ENCODE measurements around the gene XYLT1. TPM values are rescaled to one million over a fixed set of nuclear protein-coding genes. Genes with fewer than 3 reads are reported as not detected.

The XYLT1 gene
- total RNA-seq, 5 donors from 2014 or later (not counting 1 experiment from before 2014, with no cell fraction given): 25.8 to 70.6 (median 57.8) TPM

DNA sequence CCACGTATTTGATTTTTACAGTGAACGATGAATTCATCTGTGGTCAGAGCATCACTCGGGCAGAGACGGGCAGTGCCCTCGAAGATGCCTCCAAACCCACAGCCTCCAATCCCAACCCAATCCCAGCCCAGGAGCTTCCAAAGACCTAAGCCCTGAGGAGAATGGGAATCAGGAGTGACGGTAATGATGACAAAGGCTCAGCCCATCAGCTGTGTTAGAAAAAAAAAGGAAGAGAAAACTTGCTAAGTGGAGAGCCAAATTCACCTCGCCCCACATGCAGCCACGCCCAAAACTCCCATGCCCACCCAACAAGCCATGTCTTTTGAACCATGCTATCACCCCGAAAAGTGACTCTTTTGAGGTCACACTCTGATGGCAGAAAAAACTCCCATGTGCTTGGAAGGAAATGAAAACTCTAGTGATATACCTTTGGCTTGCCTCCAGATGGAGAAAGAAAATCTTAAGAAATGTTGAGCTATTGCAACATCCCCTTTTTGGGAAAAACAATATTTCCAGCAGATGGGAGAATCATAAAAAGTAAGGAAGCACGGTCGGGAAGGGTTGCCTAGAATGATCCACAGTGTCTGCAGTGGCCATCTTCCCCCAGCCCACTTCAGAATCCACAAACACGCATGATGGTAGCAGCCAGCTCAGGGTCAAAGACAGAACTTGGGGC lies 37.7 kb downstream of the XYLT1 start:
- no peak overlapping the region for H3K27ac ChIP-seq (ENCODE audit: low read length)

DNA sequence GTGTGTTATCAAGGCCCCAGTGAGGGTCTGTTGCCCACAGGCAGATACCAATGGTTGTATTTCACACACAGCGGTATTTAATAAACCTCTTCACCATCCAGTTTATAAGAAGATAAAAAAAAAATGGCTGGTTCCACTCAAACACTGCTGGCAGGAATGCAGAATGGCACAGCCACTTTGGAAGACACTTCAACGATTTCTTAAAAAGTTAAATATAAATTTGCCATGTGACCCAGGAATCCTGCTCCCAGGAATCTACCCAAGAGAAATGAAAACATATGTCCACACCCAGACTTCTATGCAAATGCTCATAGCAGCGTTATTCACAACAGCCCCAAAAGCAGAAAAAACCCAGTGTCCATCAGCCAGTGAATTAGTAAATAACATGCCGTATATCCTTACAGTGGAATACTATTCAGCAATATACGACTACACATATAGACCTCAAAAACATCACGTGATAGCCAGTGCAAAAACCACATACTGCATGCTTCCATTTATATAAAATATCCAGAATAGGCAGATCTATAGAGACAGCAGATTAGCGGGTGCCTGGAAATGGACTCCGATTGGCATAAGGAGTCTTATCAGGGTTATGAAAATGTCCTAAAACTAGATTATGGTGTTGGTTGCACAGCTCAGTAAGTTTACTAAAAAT lies 38.7 kb downstream of the XYLT1 start:
- CTCF ChIA-PET: no interaction called here
- Mint-ChIP-seq H3K27me3 (no peaks in the 10 kb centered on the region), H3K36me3 (peaks cover 41% of the 10 kb centered on the region), H3K27ac (no peak overlapping the region), H3K4me3 (no peak overlapping the region), H3K4me1 (peaks cover 24 to 44% (median 26%) of the 10 kb centered on the region in 3 donors), H3K9me3 (no peaks in the 10 kb centered on the region)
- no peak overlapping the region for H3K27ac ChIP-seq (ENCODE audit: low read length)
- POLR2A ChIA-PET: interaction anchor here in 1 of 2 donors (0.6 kb wide), 1 partner anchor 17 kb away, joined by 3 read pairs; no protein-coding TSS in a partner anchor
- H3K4me1 ChIP-seq (ENCODE audit: control insufficient read depth in 1 of 2, extremely low read depth in 1 of 2, insufficient read depth in 2 of 2, low read length in 2 of 2): no peaks in the 10 kb centered on the region
- ATAC-seq (replicated peaks in 1 of 4) (no peak), DNase-seq (no peak)
- peaks cover 0 to 7% of the 10 kb centered on the region in 2 donors for H3K36me3 ChIP-seq (ENCODE audit: control insufficient read depth in 2 of 2, extremely low read depth in 1 of 2, insufficient read depth in 1 of 2, low read length in 1 of 2)
- no peak overlapping the region for H3K4me3 ChIP-seq (ENCODE audit: control insufficient read depth in 1 of 2, extremely low read depth in 1 of 2, low read length in 1 of 2)
- no peaks in the 10 kb centered on the region for H3K9me3 ChIP-seq
- H3K27me3 ChIP-seq (replicated peaks in 1 of 2; ENCODE audit: control insufficient read depth in 2 of 2, extremely low read depth in 1 of 2, insufficient read depth in 2 of 2, low read length in 1 of 2): no peaks in the 10 kb centered on the region
- 100% methylated on average over 3 of the region's 8 CpGs for WGBS (ENCODE audit: insufficient coverage)

More for the DNA sequence above, 37.7 kb downstream of the XYLT1 start:
- H3K4me1 Mint-ChIP-seq: peaks cover 27 to 53% (median 30%) of the 10 kb centered on the region in 3 donors
- Histone ChIP-seq H3K4me1 (ENCODE audit: control insufficient read depth in 1 of 2, extremely low read depth in 1 of 2, insufficient read depth in 2 of 2, low read length in 2 of 2) (no peaks in the 10 kb centered on the region), H3K4me3 (ENCODE audit: control insufficient read depth in 1 of 2, extremely low read depth in 1 of 2, low read length in 1 of 2) (no peak overlapping the region), H3K36me3 (ENCODE audit: control insufficient read depth in 2 of 2, extremely low read depth in 1 of 2, insufficient read depth in 1 of 2, low read length in 1 of 2) (peaks cover 0 to 6% of the 10 kb centered on the region in 2 donors), H3K9me3 (no peaks in the 10 kb centered on the region), H3K27me3 (replicated peaks in 1 of 2; ENCODE audit: control insufficient read depth in 2 of 2, extremely low read depth in 1 of 2, insufficient read depth in 2 of 2, low read length in 1 of 2) (no peaks in the 10 kb centered on the region)
- ATAC-seq (replicated peaks in 1 of 4): no peak
- H3K27ac Mint-ChIP-seq: no peak overlapping the region
- WGBS (ENCODE audit: insufficient coverage): 97% methylated on average over 4 of the region's 12 CpGs
- H3K4me3 Mint-ChIP-seq: no peak overlapping the region
- ChIA-PET POLR2A (no interaction called here), CTCF (no interaction called here)
- H3K9me3 Mint-ChIP-seq: no peaks in the 10 kb centered on the region
- DNase-seq: no peak
- no peaks in the 10 kb centered on the region for H3K27me3 Mint-ChIP-seq
- H3K36me3 Mint-ChIP-seq: peaks cover 37% of the 10 kb centered on the region

DNA sequence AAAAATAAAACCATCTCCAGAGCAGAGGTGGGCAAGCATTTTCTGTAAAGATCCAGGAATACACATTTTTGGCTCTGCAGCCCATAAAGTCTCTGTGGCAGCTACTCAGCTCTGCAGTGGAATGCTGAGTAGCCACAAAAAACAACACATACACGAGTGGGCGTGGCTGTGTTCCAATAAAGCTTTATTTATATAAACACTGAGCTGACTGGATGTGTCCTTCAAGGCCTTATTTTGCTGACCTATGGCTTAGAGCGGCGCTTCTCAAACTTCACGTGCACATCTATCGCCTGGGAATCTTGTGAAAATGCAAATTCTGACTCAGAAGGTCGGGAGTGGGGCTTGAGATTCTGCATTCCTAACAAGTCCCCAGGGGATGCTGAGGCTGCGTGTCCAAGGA lies 39.7 kb downstream of the XYLT1 start:
- Mint-ChIP-seq H3K36me3 (peaks cover 37% of the 10 kb centered on the region), H3K27me3 (no peaks in the 10 kb centered on the region), H3K9me3 (no peaks in the 10 kb centered on the region), H3K27ac (no peak overlapping the region), H3K4me1 (peaks cover 22 to 40% (median 23%) of the 10 kb centered on the region in 3 donors), H3K4me3 (no peak overlapping the region)
- Histone ChIP-seq H3K27me3 (replicated peaks in 1 of 2; ENCODE audit: control insufficient read depth in 2 of 2, extremely low read depth in 1 of 2, insufficient read depth in 2 of 2, low read length in 1 of 2) (no peaks in the 10 kb centered on the region), H3K4me3 (ENCODE audit: control insufficient read depth in 1 of 2, extremely low read depth in 1 of 2, low read length in 1 of 2) (no peak overlapping the region), H3K36me3 (ENCODE audit: control insufficient read depth in 2 of 2, extremely low read depth in 1 of 2, insufficient read depth in 1 of 2, low read length in 1 of 2) (peaks cover 0 to 7% of the 10 kb centered on the region in 2 donors), H3K4me1 (ENCODE audit: control insufficient read depth in 1 of 2, extremely low read depth in 1 of 2, insufficient read depth in 2 of 2, low read length in 2 of 2) (no peaks in the 10 kb centered on the region), H3K9me3 (no peaks in the 10 kb centered on the region), H3K27ac (ENCODE audit: low read length) (no peak overlapping the region)
- CTCF ChIA-PET: interaction anchor here in 1 of 2 donors (1.1 kb wide), 1 partner anchor 15 kb away, joined by 3 read pairs; no protein-coding TSS in a partner anchor
- DNase-seq: no peak
- WGBS (ENCODE audit: insufficient coverage): 93% methylated on average over 3 of the region's 8 CpGs
- POLR2A ChIA-PET: no interaction called here
- ATAC-seq (replicated peaks in 1 of 4): no peak

DNA sequence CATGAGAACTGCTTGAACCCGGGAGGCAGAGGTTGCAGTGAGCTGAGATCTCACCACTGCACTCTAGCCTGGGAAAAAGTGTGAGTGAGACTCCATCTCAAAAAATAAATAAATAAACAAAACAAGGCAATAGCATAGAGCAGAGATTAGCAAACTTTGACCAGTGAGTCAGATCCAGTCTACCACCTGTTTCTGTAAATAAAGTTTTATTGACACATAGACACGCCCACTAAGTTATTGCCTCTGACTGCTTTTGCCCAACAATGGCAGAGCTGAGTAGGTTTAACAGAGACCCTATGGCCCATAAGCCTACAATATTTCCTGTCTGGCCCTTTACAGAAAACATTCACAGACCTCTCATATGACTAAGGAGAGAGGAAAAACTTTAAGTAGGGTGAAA lies 44.3 kb downstream of the XYLT1 start:
- Mint-ChIP-seq H3K27ac (no peak overlapping the region), H3K9me3 (no peaks in the 10 kb centered on the region), H3K4me3 (no peak overlapping the region), H3K27me3 (no peaks in the 10 kb centered on the region), H3K36me3 (peaks cover 22% of the 10 kb centered on the region), H3K4me1 (peaks cover 22 to 33% (median 32%) of the 10 kb centered on the region in 3 donors)
- H3K36me3 ChIP-seq (ENCODE audit: control insufficient read depth in 2 of 2, extremely low read depth in 1 of 2, insufficient read depth in 1 of 2, low read length in 1 of 2): peaks cover 0 to 7% of the 10 kb centered on the region in 2 donors
- H3K4me1 ChIP-seq (ENCODE audit: control insufficient read depth in 1 of 2, extremely low read depth in 1 of 2, insufficient read depth in 2 of 2, low read length in 2 of 2): peaks cover 0 to 4% of the 10 kb centered on the region in 2 experiments
- POLR2A ChIA-PET: interaction anchor here in 1 of 2 donors (0.6 kb wide), 1 partner anchor 9 kb away, joined by 3 read pairs; no protein-coding TSS in a partner anchor
- CTCF ChIA-PET: no interaction called here
- DNase-seq (no peak), ATAC-seq (replicated peaks in 1 of 4) (no peak)
- H3K4me3 ChIP-seq (ENCODE audit: control insufficient read depth in 1 of 2, extremely low read depth in 1 of 2, low read length in 1 of 2): no peak overlapping the region
- no peak overlapping the region for H3K27ac ChIP-seq (ENCODE audit: low read length)
- no peaks in the 10 kb centered on the region for H3K9me3 ChIP-seq
- no peaks in the 10 kb centered on the region for H3K27me3 ChIP-seq (replicated peaks in 1 of 2; ENCODE audit: control insufficient read depth in 2 of 2, extremely low read depth in 1 of 2, insufficient read depth in 2 of 2, low read length in 1 of 2)
- no CpG with 5 or more reads among the region's 2 CpGs for WGBS (ENCODE audit: insufficient coverage)

DNA sequence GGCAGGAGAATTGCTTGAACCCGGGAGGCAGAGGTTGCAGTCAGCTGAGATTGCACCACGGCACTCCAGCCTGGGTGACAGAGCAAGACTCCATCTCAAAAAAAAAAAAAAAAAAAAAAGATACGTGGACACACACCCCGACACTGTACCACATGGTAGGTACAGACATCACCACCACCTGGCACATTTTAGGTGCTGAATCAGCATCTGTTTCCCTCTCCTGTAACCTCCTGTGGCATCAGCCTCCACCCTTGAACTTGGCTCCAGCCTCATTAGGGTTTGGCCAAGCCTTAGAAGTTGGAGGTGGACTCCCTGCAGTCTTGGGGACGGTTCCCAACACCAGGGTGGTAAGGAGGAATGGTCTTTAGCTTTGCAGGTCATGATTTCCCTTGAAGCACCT lies 46.0 kb downstream of the XYLT1 start:
- no peak overlapping the region for H3K4me3 Mint-ChIP-seq
- H3K9me3 Mint-ChIP-seq: no peaks in the 10 kb centered on the region
- Histone ChIP-seq H3K27ac (ENCODE audit: low read length) (no peak overlapping the region), H3K4me1 (ENCODE audit: control insufficient read depth in 1 of 2, extremely low read depth in 1 of 2, insufficient read depth in 2 of 2, low read length in 2 of 2) (peaks cover 0 to 4% of the 10 kb centered on the region in 2 experiments), H3K4me3 (ENCODE audit: control insufficient read depth in 1 of 2, extremely low read depth in 1 of 2, low read length in 1 of 2) (no peak overlapping the region), H3K9me3 (no peaks in the 10 kb centered on the region), H3K27me3 (replicated peaks in 1 of 2; ENCODE audit: control insufficient read depth in 2 of 2, extremely low read depth in 1 of 2, insufficient read depth in 2 of 2, low read length in 1 of 2) (no peaks in the 10 kb centered on the region), H3K36me3 (ENCODE audit: control insufficient read depth in 2 of 2, extremely low read depth in 1 of 2, insufficient read depth in 1 of 2, low read length in 1 of 2) (peaks cover 0 to 7% of the 10 kb centered on the region in 2 donors)
- POLR2A ChIA-PET: no interaction called here
- peaks cover 22% of the 10 kb centered on the region for H3K36me3 Mint-ChIP-seq
- WGBS (ENCODE audit: insufficient coverage): no CpG with 5 or more reads among the region's 5 CpGs
- CTCF ChIA-PET: no interaction called here
- DNase-seq: no peak
- H3K27me3 Mint-ChIP-seq: no peaks in the 10 kb centered on the region
- H3K27ac Mint-ChIP-seq: no peak overlapping the region
- no peak for ATAC-seq (replicated peaks in 1 of 4)
- H3K4me1 Mint-ChIP-seq: peaks cover 22 to 35% (median 33%) of the 10 kb centered on the region in 3 donors

DNA sequence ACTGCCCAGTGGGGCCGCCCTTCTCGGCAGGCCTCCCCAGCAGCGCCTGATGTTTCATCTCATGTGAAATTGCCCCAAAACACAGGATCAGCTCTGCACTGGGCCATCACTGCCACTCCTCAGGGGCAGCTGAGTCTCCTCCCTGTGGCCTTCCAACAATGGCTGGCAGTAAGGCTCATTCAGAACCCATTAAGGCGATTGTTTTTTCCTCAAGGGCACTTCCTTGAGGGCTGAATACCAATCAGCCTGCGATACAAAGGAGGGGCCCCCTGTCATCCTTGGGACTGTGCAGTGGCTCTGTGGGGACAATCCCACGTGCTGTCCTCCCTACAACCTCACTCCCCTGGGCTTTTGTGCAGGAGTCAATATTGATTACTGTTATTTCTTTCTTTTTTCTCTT lies 47.5 kb downstream of the XYLT1 start:
- ChIA-PET CTCF (no interaction called here), POLR2A (no interaction called here)
- no peak for ATAC-seq (replicated peaks in 1 of 4)
- Histone ChIP-seq H3K4me1 (ENCODE audit: control insufficient read depth in 1 of 2, extremely low read depth in 1 of 2, insufficient read depth in 2 of 2, low read length in 2 of 2) (peaks cover 0 to 4% of the 10 kb centered on the region in 2 experiments), H3K9me3 (no peaks in the 10 kb centered on the region), H3K4me3 (ENCODE audit: control insufficient read depth in 1 of 2, extremely low read depth in 1 of 2, low read length in 1 of 2) (no peak overlapping the region), H3K36me3 (ENCODE audit: control insufficient read depth in 2 of 2, extremely low read depth in 1 of 2, insufficient read depth in 1 of 2, low read length in 1 of 2) (peaks cover 0 to 2% of the 10 kb centered on the region in 2 donors), H3K27me3 (replicated peaks in 1 of 2; ENCODE audit: control insufficient read depth in 2 of 2, extremely low read depth in 1 of 2, insufficient read depth in 2 of 2, low read length in 1 of 2) (no peaks in the 10 kb centered on the region), H3K27ac (ENCODE audit: low read length) (no peak overlapping the region)
- H3K9me3 Mint-ChIP-seq: no peaks in the 10 kb centered on the region
- no peak overlapping the region for H3K4me3 Mint-ChIP-seq
- H3K27ac Mint-ChIP-seq: no peak overlapping the region
- WGBS (ENCODE audit: insufficient coverage): 89% methylated on average over 5 of the region's 6 CpGs
- H3K27me3 Mint-ChIP-seq: no peaks in the 10 kb centered on the region
- no peak for DNase-seq
- peaks cover 22 to 33% (median 31%) of the 10 kb centered on the region in 3 donors for H3K4me1 Mint-ChIP-seq
- peaks cover 19% of the 10 kb centered on the region for H3K36me3 Mint-ChIP-seq

Data from T-cell (primary cell).